GM12878 (cell line): ENCODE data around the gene GLUL. TPM values are rescaled to one million over a fixed set of nuclear protein-coding genes. Genes with fewer than 3 reads are reported as not detected.

Source experiments
- BRCA1 ChIP-seq: IDR thresholded peaks from 2 replicates; pipeline ENCODE4 v1.6.1; 2011; ENCODE audit warnings: low read depth, low read length, improper control_type of control experiment
- EP300 ChIP-seq, 2 experiments: fragments of 150-350 bp in 1 of 2; IDR thresholded peaks; 2 replicates each; pipeline ENCODE4 v1.6.1; 2011 to 2012; ENCODE audit warnings: low read depth in 2 of 2, low read length in 2 of 2, borderline replicate concordance in 1 of 2, improper control_type of control experiment in 1 of 2, inconsistent platforms in 1 of 2; ENCODE audit not compliant: control insufficient read depth in 1 of 2
- NFIC ChIP-seq: IDR thresholded peaks from 2 replicates; pipeline ENCODE4 v1.6.1; 2012; ENCODE audit warnings: low read depth, mild to moderate bottlenecking, inconsistent platforms, low read length, moderate library complexity
- PAX5 ChIP-seq: IDR thresholded peaks from 2 replicates; pipeline ENCODE4 v1.6.1; 2011; ENCODE audit warnings: low read depth, low read length, borderline replicate concordance
- RCOR1 ChIP-seq: conservative IDR thresholded peaks from 2 replicates; pipeline ENCODE4 v1.6.1; 2012; ENCODE audit warnings: low read depth, low read length, improper control_type of control experiment
- SREBF1 ChIP-seq: IDR thresholded peaks from 2 replicates; pipeline ENCODE4 v1.6.1; 2012; ENCODE audit warnings: mild to moderate bottlenecking, low read length
- SUZ12 ChIP-seq: fragments of 200-600 bp; sonication (generic); IDR thresholded peaks from one replicate; pipeline ENCODE4 v1.6.1; 2018; ENCODE audit warnings: antibody characterized with exemption, mild to moderate bottlenecking; ENCODE audit not compliant: unreplicated experiment
- ZNF24 ChIP-seq: fragments of 450-650 bp; IDR thresholded peaks from 2 replicates; pipeline ENCODE4 v1.6.1; 2017; ENCODE audit warnings: antibody characterized with exemption, mild to moderate bottlenecking
- polyA plus RNA-seq, 11 experiments: library from polyadenylated mRNA; depleted of rRNA in 4 of 11; unstranded in 6 of 11; stranded (reverse) in 5 of 11; fragments of >200 nt; fragmentation: Nextera tagmentation in 4 of 11; fragmentation: Illumina TruSeq in 1 of 11; extraction: Ambion mirVana in 4 of 11; extraction: Trizol in 1 of 11; gene quantifications; 1 replicate in 1 of 11; 2 replicates in 10 of 11; pipeline versions ENCODE4 v1.2.1 to v1.2.3, GENCODE V29; 2011 to 2016; ENCODE audit warnings: inconsistent platforms in 2 of 11, missing spikeins in 2 of 11, low read depth in 1 of 11
- total RNA-seq, 4 experiments: library from RNA; depleted of rRNA in 3 of 4; stranded (reverse); fragments of >200 nt in 3 of 4; fragmentation: Illumina TruSeq in 1 of 4; extraction: Trizol in 1 of 4; gene quantifications; 2 replicates each; pipeline versions ENCODE4 v1.2.1 to v1.2.3, GENCODE V29; 2013 to 2021
- TF ChIP-seq, protein P1 (sequence below): fragments of 150-350 bp; IDR thresholded peaks from 2 replicates; pipeline ENCODE4 v1.6.1; 2016; ENCODE audit warnings: low read depth, low read length

GLUL gene
- total and polyA plus RNA-seq, 10 of the 15 experiments (the other 5 are each of a cell fraction or from before 2014, with no cell fraction given), result 2.3 to 392 (median 164) TPM

DNA sequence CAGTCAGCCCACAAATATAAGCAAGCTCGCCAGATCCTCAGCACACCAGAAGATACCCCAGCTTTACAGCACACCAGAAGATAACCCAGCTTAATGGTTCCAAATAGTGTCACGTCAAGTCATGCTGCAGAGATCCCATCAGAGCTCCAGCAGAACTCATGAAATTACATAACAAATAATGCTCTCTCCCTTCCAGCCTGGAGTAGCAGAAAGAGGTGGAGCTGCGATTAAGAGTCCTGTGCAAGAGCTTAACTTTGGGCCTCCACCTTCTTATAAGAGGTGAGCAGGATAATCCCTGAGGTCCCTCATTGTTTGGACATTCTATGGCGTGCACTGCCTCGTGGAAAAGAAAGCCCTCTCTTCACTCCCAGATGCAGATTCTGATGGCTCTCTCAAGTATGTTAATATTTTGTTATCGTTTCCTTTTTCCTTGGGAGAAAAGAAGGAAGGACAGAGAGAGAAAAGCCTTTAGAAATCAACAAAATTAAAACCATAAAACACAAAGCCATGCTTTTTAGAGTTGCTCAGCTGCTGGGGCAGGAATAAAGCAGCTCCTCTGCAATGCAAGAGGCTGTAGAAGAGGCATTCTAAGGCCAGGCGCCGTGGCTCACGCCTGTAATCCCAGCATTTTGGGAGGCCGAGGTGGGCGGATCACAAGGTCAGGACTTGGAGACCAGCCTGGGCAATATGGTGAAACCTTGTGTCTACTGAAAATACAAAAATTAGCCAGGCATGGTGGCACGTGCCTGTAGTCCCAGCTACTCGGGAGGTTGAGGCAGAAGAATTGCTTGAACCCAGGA is 59.1 kb downstream of the GLUL start (continued):
- TF ChIP-seq ZNF24 (no peak), SREBF1 (no peak), SUZ12 (no peak), RCOR1 (no peak), EP300 (IDR thresholded peaks at IDR 0.05; ENCODE audit: borderline replicate concordance in 1 of 2, control insufficient read depth in 1 of 2, low read depth in 2 of 2, low read length in 2 of 2) (no peak), PAX5 (no peak), NFIC (no peak), BRCA1 (no peak)
- TF ChIP-seq, protein P1, sequence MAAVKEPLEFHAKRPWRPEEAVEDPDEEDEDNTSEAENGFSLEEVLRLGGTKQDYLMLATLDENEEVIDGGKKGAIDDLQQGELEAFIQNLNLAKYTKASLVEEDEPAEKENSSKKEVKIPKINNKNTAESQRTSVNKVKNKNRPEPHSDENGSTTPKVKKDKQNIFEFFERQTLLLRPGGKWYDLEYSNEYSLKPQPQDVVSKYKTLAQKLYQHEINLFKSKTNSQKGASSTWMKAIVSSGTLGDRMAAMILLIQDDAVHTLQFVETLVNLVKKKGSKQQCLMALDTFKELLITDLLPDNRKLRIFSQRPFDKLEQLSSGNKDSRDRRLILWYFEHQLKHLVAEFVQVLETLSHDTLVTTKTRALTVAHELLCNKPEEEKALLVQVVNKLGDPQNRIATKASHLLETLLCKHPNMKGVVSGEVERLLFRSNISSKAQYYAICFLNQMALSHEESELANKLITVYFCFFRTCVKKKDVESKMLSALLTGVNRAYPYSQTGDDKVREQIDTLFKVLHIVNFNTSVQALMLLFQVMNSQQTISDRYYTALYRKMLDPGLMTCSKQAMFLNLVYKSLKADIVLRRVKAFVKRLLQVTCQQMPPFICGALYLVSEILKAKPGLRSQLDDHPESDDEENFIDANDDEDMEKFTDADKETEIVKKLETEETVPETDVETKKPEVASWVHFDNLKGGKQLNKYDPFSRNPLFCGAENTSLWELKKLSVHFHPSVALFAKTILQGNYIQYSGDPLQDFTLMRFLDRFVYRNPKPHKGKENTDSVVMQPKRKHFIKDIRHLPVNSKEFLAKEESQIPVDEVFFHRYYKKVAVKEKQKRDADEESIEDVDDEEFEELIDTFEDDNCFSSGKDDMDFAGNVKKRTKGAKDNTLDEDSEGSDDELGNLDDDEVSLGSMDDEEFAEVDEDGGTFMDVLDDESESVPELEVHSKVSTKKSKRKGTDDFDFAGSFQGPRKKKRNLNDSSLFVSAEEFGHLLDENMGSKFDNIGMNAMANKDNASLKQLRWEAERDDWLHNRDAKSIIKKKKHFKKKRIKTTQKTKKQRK, result no peak
- TF ChIP-seq, all 136 proteins: peak for 0

Other genes starting within 250 kb of the GLUL start
- gene TEDDM1, start 8.9 kb upstream of the GLUL start, total RNA-seq (2014; rRNA removed), result 0.11 TPM in 1 of 2 replicates, not detected in the other
- not detected in 2 replicates for gene TEDDM1, start 8.9 kb upstream of the GLUL start, total RNA-seq (2014; rRNA removed; fragmentation: Illumina TruSeq; extraction: Trizol)
- gene TEDDM1, start 8.9 kb upstream of the GLUL start, total RNA-seq (2021), result not detected in 2 replicates
- gene TEDDM1, start 8.9 kb upstream of the GLUL start, polyA plus RNA-seq (2011; rRNA removed), result not detected in 2 replicates
- gene TEDDM1, start 8.9 kb upstream of the GLUL start, polyA plus RNA-seq (2014; fragmentation: Illumina TruSeq; extraction: Trizol), result not detected in 2 replicates
- gene TEDDM1, start 8.9 kb upstream of the GLUL start, polyA plus RNA-seq (2014; fragmentation: Nextera tagmentation; extraction: Ambion mirVana), result not detected
- gene TEDDM1, start 8.9 kb upstream of the GLUL start, polyA plus RNA-seq (2014; rRNA removed), result not detected in 2 replicates
- under 1 TPM in 1 of 2 experiments, not detected in 1; 0.11 TPM for gene TEDDM1, start 8.9 kb upstream of the GLUL start, polyA plus RNA-seq (2016; fragmentation: Nextera tagmentation; extraction: Ambion mirVana)
- gene RGSL1, start 58.4 kb upstream of the GLUL start, total RNA-seq (2014; rRNA removed), result 0.17 and 0.27 TPM in 2 replicates
- 0.27 TPM in 1 of 2 replicates, not detected in the other for gene RGSL1, start 58.4 kb upstream of the GLUL start, total RNA-seq (2014; rRNA removed; fragmentation: Illumina TruSeq; extraction: Trizol)
- not detected in 2 replicates for gene RGSL1, start 58.4 kb upstream of the GLUL start, total RNA-seq (2021)
- not detected in 2 replicates for gene RGSL1, start 58.4 kb upstream of the GLUL start, polyA plus RNA-seq (2011; rRNA removed)
- gene RGSL1, start 58.4 kb upstream of the GLUL start, polyA plus RNA-seq (2014; fragmentation: Illumina TruSeq; extraction: Trizol), result 0.14 and 0.28 TPM in 2 replicates
- not detected for gene RGSL1, start 58.4 kb upstream of the GLUL start, polyA plus RNA-seq (2014; fragmentation: Nextera tagmentation; extraction: Ambion mirVana)
- 0.05 TPM in 1 of 2 replicates, not detected in the other for gene RGSL1, start 58.4 kb upstream of the GLUL start, polyA plus RNA-seq (2014; rRNA removed)
- under 1 TPM in 1 of 2 experiments, not detected in 1; 0.28 TPM for gene RGSL1, start 58.4 kb upstream of the GLUL start, polyA plus RNA-seq (2016; fragmentation: Nextera tagmentation; extraction: Ambion mirVana)
- 4.3 and 5.4 TPM in 2 replicates for gene RNASEL, start 197.5 kb upstream of the GLUL start, total RNA-seq (2014; rRNA removed)
- 6.4 and 7.0 TPM in 2 replicates for gene RNASEL, start 197.5 kb upstream of the GLUL start, total RNA-seq (2014; rRNA removed; fragmentation: Illumina TruSeq; extraction: Trizol)
- 4.4 TPM in 2 replicates for gene RNASEL, start 197.5 kb upstream of the GLUL start, total RNA-seq (2021)
- 10.8 and 14.4 TPM in 2 replicates for gene RNASEL, start 197.5 kb upstream of the GLUL start, polyA plus RNA-seq (2011; rRNA removed)
- 6.0 and 8.3 TPM in 2 replicates for gene RNASEL, start 197.5 kb upstream of the GLUL start, polyA plus RNA-seq (2014; fragmentation: Illumina TruSeq; extraction: Trizol)
- 1 to 10 TPM; 3.0 to 3.7 TPM for gene RNASEL, start 197.5 kb upstream of the GLUL start, polyA plus RNA-seq (2014; fragmentation: Nextera tagmentation; extraction: Ambion mirVana)
- gene RNASEL, start 197.5 kb upstream of the GLUL start, polyA plus RNA-seq (2014; rRNA removed), result 4.0 and 4.7 TPM in 2 replicates
- 1 to 10 TPM; 5.3 to 6.0 TPM for gene RNASEL, start 197.5 kb upstream of the GLUL start, polyA plus RNA-seq (2016; fragmentation: Nextera tagmentation; extraction: Ambion mirVana)
- 44.0 and 45.1 TPM in 2 replicates for gene RGS16, start 212.6 kb upstream of the GLUL start, total RNA-seq (2014; rRNA removed)
- 37.0 and 37.6 TPM in 2 replicates for gene RGS16, start 212.6 kb upstream of the GLUL start, total RNA-seq (2014; rRNA removed; fragmentation: Illumina TruSeq; extraction: Trizol)
- 54.9 and 57.1 TPM in 2 replicates for gene RGS16, start 212.6 kb upstream of the GLUL start, total RNA-seq (2021)
- gene RGS16, start 212.6 kb upstream of the GLUL start, polyA plus RNA-seq (2011; rRNA removed), result 31.5 and 43.9 TPM in 2 replicates
- gene RGS16, start 212.6 kb upstream of the GLUL start, polyA plus RNA-seq (2014; fragmentation: Illumina TruSeq; extraction: Trizol), result 37.4 and 44.1 TPM in 2 replicates
- gene RGS16, start 212.6 kb upstream of the GLUL start, polyA plus RNA-seq (2014; fragmentation: Nextera tagmentation; extraction: Ambion mirVana), result 10 to 100 TPM; 16.4 to 18.5 TPM
- 48.5 and 55.6 TPM in 2 replicates for gene RGS16, start 212.6 kb upstream of the GLUL start, polyA plus RNA-seq (2014; rRNA removed)
- 10 to 100 TPM; 50.3 to 58.2 TPM for gene RGS16, start 212.6 kb upstream of the GLUL start, polyA plus RNA-seq (2016; fragmentation: Nextera tagmentation; extraction: Ambion mirVana)